Endodermal cell (in vitro differentiated cells): Measurements from ENCODE around the gene SARS1. TPM values are rescaled to one million over a fixed set of nuclear protein-coding genes. Genes with fewer than 3 reads are reported as not detected.
A peak's percentile ranks its signal among the peaks of the same experiment; 100 is the strongest.
"Not testable (repeated sequence)": the region's sequence is repeated elsewhere in the genome, so short reads cannot be mapped to it uniquely, and the experiment has no call there.

Experiments used
- DNase-seq: peaks from one replicate; pipeline ENCODE4 v3.0.0-alpha.2; 2017
- H3K27ac ChIP-seq: 2 replicates; pipeline ENCODE4 v1.5.1; 2013; ENCODE audit warnings: mild to moderate bottlenecking, low read depth, low read length, moderate library complexity
- H3K27me3 ChIP-seq: 2 replicates; pipeline ENCODE4 v1.6.1; 2013; ENCODE audit warnings: mild to moderate bottlenecking, low read length, moderate library complexity; ENCODE audit not compliant: insufficient read depth, control insufficient read depth, poor library complexity, severe bottlenecking
- H3K36me3 ChIP-seq: 2 replicates; pipeline ENCODE4 v1.7.0; 2013; ENCODE audit warnings: mild to moderate bottlenecking, low read length, moderate library complexity; ENCODE audit not compliant: control insufficient read depth, insufficient read depth
- H3K4me1 ChIP-seq: one replicate; pipeline ENCODE4 v1.7.0; 2013; ENCODE audit warnings: low read length; ENCODE audit not compliant: control insufficient read depth, insufficient read depth
- H3K4me3 ChIP-seq: 2 replicates; pipeline ENCODE4 v1.5.1; 2013; ENCODE audit warnings: mild to moderate bottlenecking, low read length, moderate library complexity
- H3K9ac ChIP-seq: 2 replicates; pipeline ENCODE4 v1.6.1; 2013; ENCODE audit warnings: mild to moderate bottlenecking, low read length, moderate library complexity; ENCODE audit not compliant: poor library complexity, severe bottlenecking; ENCODE audit errors: extremely low read depth
- H3K9me3 ChIP-seq: 2 replicates; pipeline ENCODE4 v1.6.1; 2013; ENCODE audit warnings: mild to moderate bottlenecking, low read length, moderate library complexity; ENCODE audit not compliant: control insufficient read depth
- H3K27ac Mint-ChIP-seq: 2 replicates; pipeline ENCODE4 v1.8.0; 2020; ENCODE audit warnings: mixed read lengths
- H3K27me3 Mint-ChIP-seq: 2 replicates; pipeline ENCODE4 v1.8.0; 2021; ENCODE audit warnings: mild to moderate bottlenecking, mixed read lengths; ENCODE audit not compliant: insufficient read depth
- H3K36me3 Mint-ChIP-seq: 2 replicates; pipeline ENCODE4 v1.8.0; 2020; ENCODE audit warnings: low read depth, mixed read lengths
- H3K4me1 Mint-ChIP-seq: 2 replicates; pipeline ENCODE4 v1.8.0; 2020; ENCODE audit warnings: mixed read lengths
- H3K4me3 Mint-ChIP-seq: 2 replicates; pipeline ENCODE4 v1.8.0; 2020; ENCODE audit warnings: mild to moderate bottlenecking, moderate library complexity, mixed read lengths
- H3K9me3 Mint-ChIP-seq: 2 replicates; pipeline ENCODE4 v1.8.0; 2020; ENCODE audit warnings: mild to moderate bottlenecking, mixed read lengths
- CTCF ChIP-seq: fragments of 200-600 bp; sonication (generic); conservative IDR thresholded peaks from 2 replicates; pipeline ENCODE4 v1.5.0; 2021; ENCODE audit warnings: antibody characterized with exemption, mild to moderate bottlenecking
- WGBS, 2 experiments: methylation state at CpG; one replicate each; pipeline versions ENCODE4 v1.1.5 to v1.1.7; 2013; ENCODE audit warnings: missing lambda C conversion rate in 2 of 2, mixed read lengths in 1 of 2; ENCODE audit not compliant: insufficient coverage in 1 of 2, insufficient read length in 1 of 2; 5-methylcytosine and 5-hydroxymethylcytosine counted together
- total RNA-seq, 2 donors: library from RNA; stranded (reverse); fragmentation: NEBNext Ultra II Directional in 1 of 2; extraction: Animal tissue kit (Norgen Biotek cat#: 25700) in 1 of 2; gene quantifications; 2 replicates in 1 of 2; 3 replicates in 1 of 2; pipeline ENCODE4 v1.2.1, GENCODE V29; 2021

Gene SARS1
- total RNA-seq, 2 donors from 2014 or later = 100 to 101 TPM

- DNase-seq = no peak
- WGBS, 2 experiments = 81 to 88% methylated on average over 12 to 17 of the region's 17 CpGs
- peaks cover 22% of the 10 kb centered on the region for H3K4me1 Mint-ChIP-seq
These were observed 70.3 kb downstream of the SARS1 start for GRCh38 chr1:109283748-109284600.

GRCh38 chr1:109286762-109287161 is 73.0 kb downstream of the SARS1 start:
- DNase-seq, H3K27me3 Mint-ChIP-seq, H3K4me1 ChIP-seq, H3K4me3 Mint-ChIP-seq, H3K27me3 ChIP-seq, H3K4me3 ChIP-seq, H3K9me3 Mint-ChIP-seq, H3K36me3 Mint-ChIP-seq, H3K27ac ChIP-seq, H3K9me3 ChIP-seq, H3K27ac Mint-ChIP-seq, H3K9ac ChIP-seq, H3K36me3 ChIP-seq: not testable (repeated sequence)
- 89 to 100% methylated on average over 3 to 5 of the region's 5 CpGs for WGBS, 2 experiments
- H3K4me1 Mint-ChIP-seq = peaks cover 19% of the 10 kb centered on the region

More at GRCh38 chr1:109283748-109284600, 70.3 kb downstream of the SARS1 start:
- H3K27me3 Mint-ChIP-seq = no peaks in the 10 kb centered on the region
- Histone ChIP-seq H3K9ac (peak overlapping the region; percentile 44), H3K27ac (peak overlapping the region; percentile 76), H3K9me3 (no peaks in the 10 kb centered on the region), H3K27me3 (no peaks in the 10 kb centered on the region), H3K4me3 (peak overlapping the region; percentile 97), H3K36me3 (peaks cover 14% of the 10 kb centered on the region), H3K4me1 (peaks cover 4% of the 10 kb centered on the region)
- H3K36me3 Mint-ChIP-seq = peaks cover 21% of the 10 kb centered on the region
- peaks cover 6% of the 10 kb centered on the region for H3K9me3 Mint-ChIP-seq
- H3K27ac Mint-ChIP-seq = peak overlapping the region; percentile 88
- no peak for TF ChIP-seq CTCF
- peak overlapping the region; percentile 86 for H3K4me3 Mint-ChIP-seq

Other genes starting within 250 kb of the SARS1 start
- 1 to 10 TPM; 7.5 to 9.2 TPM for gene WDR47, start 171.8 kb upstream of the SARS1 start, total RNA-seq
- gene TAF13, start 137.9 kb upstream of the SARS1 start, total RNA-seq = 10 to 100 TPM; 39.2 to 48.6 TPM
- 10 to 100 TPM; 14.6 to 23.0 TPM for gene TMEM167B, start 123.2 kb upstream of the SARS1 start, total RNA-seq
- gene ELAPOR1, start 99.8 kb upstream of the SARS1 start, total RNA-seq = under 1 TPM; 0.48 to 0.89 TPM
- gene CELSR2, start 35.6 kb downstream of the SARS1 start, total RNA-seq = 10 to 100 TPM; 16.1 to 20.2 TPM
- 10 to 100 TPM; 38.5 to 72.7 TPM for gene PSRC1, start 69.2 kb downstream of the SARS1 start, total RNA-seq
- not detected for gene MYBPHL, start 93.1 kb downstream of the SARS1 start, total RNA-seq
- gene SORT1, start 184.0 kb downstream of the SARS1 start, total RNA-seq = 10 to 100 TPM; 44.9 to 46.2 TPM
- 100 to 1,000 TPM; 117 to 122 TPM for gene PSMA5, start 212.5 kb downstream of the SARS1 start, total RNA-seq